ENCODE data around the gene KIFC3.
"Not testable (repeated sequence)": the region's sequence is repeated elsewhere in the genome, so short reads cannot be mapped to it uniquely, and the experiment has no call there.

Gene KIFC3

DNA sequence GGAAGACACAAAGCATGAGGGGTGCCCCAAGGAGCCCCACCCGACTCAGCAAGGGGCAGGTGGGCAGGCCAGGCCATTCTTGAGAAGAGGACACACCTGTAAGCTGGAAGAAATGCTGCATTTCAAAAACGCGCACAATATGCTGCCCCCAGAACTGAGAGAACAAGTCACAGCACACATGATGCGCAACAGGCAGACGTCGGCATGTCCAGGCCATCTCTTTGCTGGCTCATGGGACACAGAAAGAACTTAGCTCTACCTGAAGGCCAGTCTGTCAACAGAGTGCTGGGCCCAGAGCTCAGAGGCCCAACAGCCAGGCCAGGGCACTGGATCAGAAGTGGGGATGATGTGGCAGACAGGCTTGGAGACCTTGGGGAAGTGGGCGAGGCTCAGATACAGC lies 18.0 kb downstream of the KIFC3 start:
- 96 to 100% methylated on average over 7 of the region's 7 CpGs for WGBS, 2 experiments (ENCODE audit: insufficient coverage in 2 of 2)
- peaks cover 80% of the 10 kb centered on the region for H3K36me3 ChIP-seq (ENCODE audit: control insufficient read depth, insufficient read depth, low read length)
- no peaks in the 10 kb centered on the region for H3K4me1 ChIP-seq (ENCODE audit: control insufficient read depth, insufficient read depth, low read length, poor library complexity, severe bottlenecking)
- H3K4me3 ChIP-seq (ENCODE audit: extremely low read depth, insufficient read depth, low read length, poor library complexity, severe bottlenecking) = no peak overlapping the region
- H3K9me3 ChIP-seq (ENCODE audit: control insufficient read depth, low read length) = no peaks in the 10 kb centered on the region
- H3K27ac ChIP-seq (ENCODE audit: low read depth, low read length, severe bottlenecking) = no peak overlapping the region

DNA sequence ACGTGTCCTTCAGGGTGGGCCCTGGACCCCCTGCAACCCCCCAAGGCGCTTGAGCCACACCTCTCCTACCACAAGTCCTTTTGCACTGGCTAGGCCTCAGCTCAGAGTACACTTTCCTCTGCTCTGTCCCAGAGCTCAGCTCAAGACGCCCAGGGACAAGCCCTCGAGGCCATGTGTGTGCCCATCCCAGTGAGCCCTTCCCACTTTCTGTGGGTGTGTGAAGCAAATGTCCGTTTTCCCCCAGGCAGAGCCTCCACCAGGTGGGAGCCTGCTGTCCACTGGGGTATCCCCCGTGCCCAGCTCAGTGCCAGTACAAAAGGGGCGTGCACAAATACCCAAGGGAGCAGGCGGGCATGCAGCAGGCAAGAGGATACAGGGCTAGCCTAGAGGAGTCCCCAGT lies 18.4 kb downstream of the KIFC3 start:
- 94 to 95% methylated on average over 6 to 8 of the region's 8 CpGs for WGBS, 2 experiments (ENCODE audit: insufficient coverage in 2 of 2)
- H3K9me3 ChIP-seq (ENCODE audit: control insufficient read depth, low read length) = no peaks in the 10 kb centered on the region

DNA sequence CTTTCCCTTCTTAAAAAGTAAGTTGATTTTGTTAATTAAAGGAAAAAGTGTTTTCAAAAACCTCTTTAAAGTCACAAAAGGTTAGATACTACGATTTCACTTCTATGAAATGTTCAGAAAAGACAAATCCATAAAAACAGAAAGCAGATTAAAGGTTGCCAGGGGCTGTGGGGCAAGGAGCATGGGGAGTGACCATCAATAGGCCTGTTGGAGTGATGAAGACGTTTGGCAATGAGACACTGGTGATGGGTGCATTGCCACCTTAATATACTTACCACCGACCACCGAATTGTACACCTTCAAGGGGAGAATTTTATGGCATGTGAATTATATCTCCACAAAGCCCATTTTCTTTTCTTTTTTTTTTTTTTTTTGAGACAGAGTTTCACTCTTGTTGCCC lies 19.2 kb downstream of the KIFC3 start:
- WGBS, 2 experiments (ENCODE audit: insufficient coverage in 2 of 2) = no CpG with 5 or more reads among the region's 4 CpGs
- Histone ChIP-seq H3K4me1 (ENCODE audit: control insufficient read depth, insufficient read depth, low read length, poor library complexity, severe bottlenecking) (no peaks in the 10 kb centered on the region), H3K9me3 (ENCODE audit: control insufficient read depth, low read length) (no peaks in the 10 kb centered on the region), H3K36me3 (ENCODE audit: control insufficient read depth, insufficient read depth, low read length) (peaks cover 80% of the 10 kb centered on the region), H3K27ac (ENCODE audit: low read depth, low read length, severe bottlenecking) (no peak overlapping the region), H3K4me3 (ENCODE audit: extremely low read depth, insufficient read depth, low read length, poor library complexity, severe bottlenecking) (no peak overlapping the region)

More for the DNA sequence above, 18.4 kb downstream of the KIFC3 start:
- H3K4me3 ChIP-seq (ENCODE audit: extremely low read depth, insufficient read depth, low read length, poor library complexity, severe bottlenecking) = no peak overlapping the region
- H3K4me1 ChIP-seq (ENCODE audit: control insufficient read depth, insufficient read depth, low read length, poor library complexity, severe bottlenecking) = no peaks in the 10 kb centered on the region
- no peak overlapping the region for H3K27ac ChIP-seq (ENCODE audit: low read depth, low read length, severe bottlenecking)
- H3K36me3 ChIP-seq (ENCODE audit: control insufficient read depth, insufficient read depth, low read length) = peaks cover 80% of the 10 kb centered on the region

DNA sequence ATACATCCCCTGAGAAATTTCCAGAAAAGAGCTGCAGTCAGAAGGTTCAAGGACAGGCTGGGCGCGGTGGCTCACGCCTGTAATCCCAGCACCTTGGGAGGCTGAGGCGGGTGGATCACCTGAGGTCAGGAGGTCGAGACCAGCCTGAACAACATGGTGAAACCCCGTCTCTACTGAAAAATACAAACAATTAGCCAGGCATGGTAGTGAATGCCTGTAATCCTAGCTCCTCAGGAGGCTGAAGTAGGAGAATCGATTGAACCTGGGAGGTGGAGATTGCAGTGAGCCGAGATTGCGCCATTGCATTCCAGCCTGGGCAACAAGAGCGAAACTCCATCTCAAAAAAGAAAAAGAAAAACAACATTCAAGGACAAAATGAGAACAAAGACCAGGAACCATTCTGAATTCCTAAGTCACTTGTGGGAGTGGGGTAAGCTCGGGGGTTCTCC lies 19.7 kb downstream of the KIFC3 start:
- H3K4me3 ChIP-seq (ENCODE audit: extremely low read depth, insufficient read depth, low read length, poor library complexity, severe bottlenecking); H3K9me3 ChIP-seq (ENCODE audit: control insufficient read depth, low read length); H3K27ac ChIP-seq (ENCODE audit: low read depth, low read length, severe bottlenecking); H3K4me1 ChIP-seq (ENCODE audit: control insufficient read depth, insufficient read depth, low read length, poor library complexity, severe bottlenecking): not testable (repeated sequence)
- 86 to 100% methylated on average over 4 to 5 of the region's 11 CpGs for WGBS, 2 experiments (ENCODE audit: insufficient coverage in 2 of 2)
- H3K36me3 ChIP-seq (ENCODE audit: control insufficient read depth, insufficient read depth, low read length) = peaks cover 77% of the 10 kb centered on the region

DNA sequence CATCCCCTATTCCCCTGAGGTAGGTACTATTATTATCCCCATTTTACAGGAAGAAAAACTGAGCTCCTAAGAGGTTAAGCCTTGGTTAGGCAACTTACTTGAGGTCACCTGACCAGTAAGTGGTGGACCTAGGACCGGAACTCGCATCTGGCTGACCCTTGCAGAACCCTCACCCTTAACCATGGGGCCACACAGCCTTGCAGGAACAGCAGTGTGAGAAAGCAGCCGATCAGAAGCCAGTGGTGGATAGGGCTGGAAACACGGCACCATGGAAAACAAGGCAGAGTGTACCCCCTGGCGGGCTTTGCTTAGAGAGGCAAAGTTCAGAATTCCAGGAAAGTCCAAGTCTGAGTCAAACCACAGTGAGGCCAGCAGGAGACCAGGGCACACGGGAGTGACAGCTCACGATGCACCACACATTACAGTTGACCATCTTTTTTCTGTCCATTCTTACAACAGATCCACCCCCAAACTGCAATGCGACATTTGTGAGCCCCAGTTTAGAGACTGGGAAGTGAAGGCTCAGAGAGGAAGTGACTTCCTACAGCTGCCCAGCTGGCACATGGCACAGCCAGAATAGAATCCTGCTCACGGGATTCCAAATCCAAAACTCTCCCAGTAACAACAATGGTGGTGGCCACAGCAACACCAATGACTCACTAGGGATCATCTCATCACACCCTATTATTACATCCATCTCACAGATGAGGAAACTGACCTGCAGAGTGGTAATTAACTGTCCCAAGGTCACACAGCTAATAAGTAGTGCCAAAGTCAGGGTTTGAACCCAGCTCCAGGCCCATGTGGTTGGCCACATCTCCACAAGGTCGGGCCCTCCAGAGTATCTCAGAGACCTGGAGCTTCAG lies 20.3 kb downstream of the KIFC3 start:
- no peak overlapping the region for H3K4me3 ChIP-seq (ENCODE audit: extremely low read depth, insufficient read depth, low read length, poor library complexity, severe bottlenecking)
- no peaks in the 10 kb centered on the region for H3K4me1 ChIP-seq (ENCODE audit: control insufficient read depth, insufficient read depth, low read length, poor library complexity, severe bottlenecking)
- H3K27ac ChIP-seq (ENCODE audit: low read depth, low read length, severe bottlenecking) = no peak overlapping the region
- no peaks in the 10 kb centered on the region for H3K9me3 ChIP-seq (ENCODE audit: control insufficient read depth, low read length)
- 90 to 95% methylated on average over 8 of the region's 10 CpGs for WGBS, 2 experiments (ENCODE audit: insufficient coverage in 2 of 2)
- peaks cover 75% of the 10 kb centered on the region for H3K36me3 ChIP-seq (ENCODE audit: control insufficient read depth, insufficient read depth, low read length)

DNA sequence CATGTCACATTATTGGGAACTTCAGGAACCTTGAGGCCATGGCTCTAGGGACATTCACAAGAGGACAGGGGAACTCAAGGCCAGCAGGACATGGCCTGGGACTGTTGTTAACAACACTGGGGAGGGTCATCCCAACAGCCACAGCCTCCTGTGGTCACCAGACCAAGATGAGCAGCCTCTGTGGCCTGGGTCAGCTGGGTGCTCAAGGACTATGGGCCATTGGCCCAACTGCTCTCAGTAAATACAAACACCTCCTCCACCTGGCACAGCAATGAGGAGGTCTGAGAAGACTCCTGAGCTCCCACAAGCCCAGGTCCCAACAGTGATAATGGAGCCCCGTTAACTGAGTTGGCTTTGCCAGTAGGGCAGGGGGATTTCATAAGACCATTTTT lies 20.9 kb downstream of the KIFC3 start:
- H3K4me1 ChIP-seq (ENCODE audit: control insufficient read depth, insufficient read depth, low read length, poor library complexity, severe bottlenecking) = no peaks in the 10 kb centered on the region
- peaks cover 76% of the 10 kb centered on the region for H3K36me3 ChIP-seq (ENCODE audit: control insufficient read depth, insufficient read depth, low read length)
- H3K27ac ChIP-seq (ENCODE audit: low read depth, low read length, severe bottlenecking) = no peak overlapping the region
- 100% methylated on average over 1 of the region's 1 CpG; no CpG with 5 or more reads in 1 of the 2 experiments for WGBS, 2 experiments (ENCODE audit: insufficient coverage in 2 of 2)
- no peak overlapping the region for H3K4me3 ChIP-seq (ENCODE audit: extremely low read depth, insufficient read depth, low read length, poor library complexity, severe bottlenecking)
- H3K9me3 ChIP-seq (ENCODE audit: control insufficient read depth, low read length) = no peaks in the 10 kb centered on the region

DNA sequence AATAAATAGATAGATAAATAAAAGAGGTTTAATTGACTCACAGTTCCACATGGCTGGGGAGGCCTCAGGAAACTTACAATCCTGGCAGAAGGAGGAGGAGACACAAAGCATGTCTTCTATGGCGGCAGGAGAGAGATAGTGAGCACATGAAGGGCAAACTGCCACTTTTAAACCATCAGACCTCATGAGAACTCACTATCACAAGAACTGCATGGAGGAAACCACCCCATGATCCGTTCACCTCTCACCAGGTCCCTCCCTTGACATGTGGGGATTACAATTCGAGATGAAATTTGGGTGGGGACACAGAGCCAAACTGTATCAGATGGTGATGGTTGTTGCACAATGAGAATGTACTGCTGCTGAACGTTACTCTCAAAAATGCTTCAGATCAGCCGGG lies 22.5 kb downstream of the KIFC3 start:
- 100% methylated on average over 4 of the region's 5 CpGs; no CpG with 5 or more reads in 1 of the 2 experiments for WGBS, 2 experiments (ENCODE audit: insufficient coverage in 2 of 2)
- not testable (repeated sequence) for H3K27ac ChIP-seq (ENCODE audit: low read depth, low read length, severe bottlenecking)

DNA sequence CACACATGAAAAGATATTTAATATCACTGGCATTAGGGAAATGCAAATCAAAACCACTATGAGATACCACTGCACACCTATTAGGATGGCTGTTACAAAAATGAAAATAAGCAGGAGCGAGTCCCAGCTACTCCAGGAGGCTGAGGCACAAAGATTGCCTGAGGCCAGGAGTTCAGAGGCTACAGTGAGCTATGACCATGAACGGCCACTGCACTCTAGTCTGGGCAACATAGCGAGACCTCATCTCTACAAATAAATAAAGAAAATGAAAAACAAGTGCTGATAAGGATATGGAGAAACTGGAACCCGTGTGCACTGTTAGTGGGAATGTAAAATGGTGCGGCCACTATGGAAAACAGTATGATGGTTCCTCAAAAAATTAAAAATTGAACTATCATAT lies 23.6 kb downstream of the KIFC3 start:
- no peaks in the 10 kb centered on the region for H3K9me3 ChIP-seq (ENCODE audit: control insufficient read depth, low read length)
- H3K4me3 ChIP-seq (ENCODE audit: extremely low read depth, insufficient read depth, low read length, poor library complexity, severe bottlenecking) = no peak overlapping the region
- peaks cover 64% of the 10 kb centered on the region for H3K36me3 ChIP-seq (ENCODE audit: control insufficient read depth, insufficient read depth, low read length)
- WGBS, 2 experiments (ENCODE audit: insufficient coverage in 2 of 2) = 100% methylated on average over 1 of the region's 5 CpGs
- peaks cover 17% of the 10 kb centered on the region for H3K4me1 ChIP-seq (ENCODE audit: control insufficient read depth, insufficient read depth, low read length, poor library complexity, severe bottlenecking)
- no peak overlapping the region for H3K27ac ChIP-seq (ENCODE audit: low read depth, low read length, severe bottlenecking)

More for the DNA sequence above, 22.5 kb downstream of the KIFC3 start:
- H3K36me3 ChIP-seq (ENCODE audit: control insufficient read depth, insufficient read depth, low read length) = peaks cover 68% of the 10 kb centered on the region
- peaks cover 11% of the 10 kb centered on the region for H3K4me1 ChIP-seq (ENCODE audit: control insufficient read depth, insufficient read depth, low read length, poor library complexity, severe bottlenecking)
- H3K4me3 ChIP-seq (ENCODE audit: extremely low read depth, insufficient read depth, low read length, poor library complexity, severe bottlenecking); H3K9me3 ChIP-seq (ENCODE audit: control insufficient read depth, low read length): not testable (repeated sequence)

DNA sequence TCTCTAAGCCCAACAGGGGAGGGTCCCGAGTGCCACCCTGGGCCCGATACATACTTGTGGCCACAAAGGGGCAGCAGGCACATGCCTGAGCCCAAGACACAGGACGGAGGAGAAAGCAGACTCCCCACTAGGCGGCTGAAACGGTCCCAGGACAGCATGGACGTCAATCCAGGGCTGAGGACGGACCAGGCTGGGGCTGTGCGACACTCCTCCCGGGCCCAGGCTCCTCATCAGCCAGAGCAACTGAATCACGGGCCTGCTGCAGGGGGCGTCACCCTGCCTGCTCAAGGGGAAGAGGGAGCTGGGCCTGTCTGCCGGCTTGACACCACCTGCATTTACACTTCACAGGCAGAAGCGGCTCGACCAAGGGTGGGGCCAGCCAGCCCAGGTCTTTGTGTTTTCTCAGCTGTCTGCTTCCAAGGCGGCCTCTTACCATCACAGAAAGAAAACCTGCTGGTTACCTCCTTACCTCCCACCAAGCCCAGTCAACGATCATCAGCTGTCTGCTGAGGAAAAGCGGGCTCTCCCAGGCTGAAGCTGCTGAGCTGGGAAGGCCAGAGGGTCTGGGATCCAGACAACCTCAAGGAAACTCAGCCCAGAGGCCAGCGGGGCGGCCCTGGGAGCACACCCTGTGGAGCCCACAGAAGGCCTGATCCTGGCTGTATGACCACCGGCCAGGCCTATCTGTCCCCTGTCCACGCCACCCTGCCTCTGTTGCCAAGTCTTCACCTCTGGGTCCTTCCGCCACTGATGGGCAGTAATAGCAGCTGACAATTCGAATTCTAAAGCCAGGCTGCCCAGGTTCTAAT lies 26.4 kb downstream of the KIFC3 start:
- Histone ChIP-seq H3K4me3 (ENCODE audit: extremely low read depth, insufficient read depth, low read length, poor library complexity, severe bottlenecking) (no peak overlapping the region), H3K36me3 (ENCODE audit: control insufficient read depth, insufficient read depth, low read length) (peaks cover 56% of the 10 kb centered on the region), H3K27ac (ENCODE audit: low read depth, low read length, severe bottlenecking) (no peak overlapping the region), H3K4me1 (ENCODE audit: control insufficient read depth, insufficient read depth, low read length, poor library complexity, severe bottlenecking) (peaks cover 19% of the 10 kb centered on the region), H3K9me3 (ENCODE audit: control insufficient read depth, low read length) (no peaks in the 10 kb centered on the region)
- 29% methylated on average over 19 to 20 of the region's 23 CpGs for WGBS, 2 experiments (ENCODE audit: insufficient coverage in 2 of 2)

DNA sequence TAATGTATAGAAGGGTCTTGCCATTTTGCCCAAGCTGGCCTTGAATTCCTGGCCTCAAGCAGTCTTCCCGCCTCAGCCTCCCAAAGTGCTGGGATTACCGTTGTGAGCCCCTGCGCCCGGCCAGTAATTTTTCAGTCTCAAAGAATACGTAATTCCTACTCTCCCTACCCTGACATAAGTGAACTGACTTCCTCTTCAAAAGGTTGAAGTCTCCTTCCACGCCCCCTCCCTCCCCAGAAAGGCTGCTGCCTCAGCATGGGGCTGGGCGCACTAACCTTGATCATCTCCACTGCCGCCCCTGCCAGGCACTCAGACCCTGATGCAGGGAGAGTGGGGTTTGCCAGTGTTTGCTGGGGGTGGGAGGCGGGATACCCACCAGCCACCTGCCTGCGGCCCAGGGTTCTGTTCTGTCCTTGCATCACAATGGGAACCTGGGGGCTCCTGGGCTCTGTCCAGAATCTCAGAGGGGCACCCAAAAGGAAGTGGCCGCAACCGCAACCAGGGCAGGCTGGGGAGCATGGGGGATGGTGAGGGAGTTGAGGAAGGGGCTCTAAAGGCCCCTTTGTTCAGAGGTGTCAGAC lies 27.5 kb downstream of the KIFC3 start:
- no peaks in the 10 kb centered on the region for H3K9me3 ChIP-seq (ENCODE audit: control insufficient read depth, low read length)
- peaks cover 64% of the 10 kb centered on the region for H3K36me3 ChIP-seq (ENCODE audit: control insufficient read depth, insufficient read depth, low read length)
- H3K4me3 ChIP-seq (ENCODE audit: extremely low read depth, insufficient read depth, low read length, poor library complexity, severe bottlenecking) = no peak overlapping the region
- peaks cover 19% of the 10 kb centered on the region for H3K4me1 ChIP-seq (ENCODE audit: control insufficient read depth, insufficient read depth, low read length, poor library complexity, severe bottlenecking)
- H3K27ac ChIP-seq (ENCODE audit: low read depth, low read length, severe bottlenecking) = no peak overlapping the region
- WGBS, 2 experiments (ENCODE audit: insufficient coverage in 2 of 2) = 77 to 79% methylated on average over 7 to 9 of the region's 12 CpGs

Data from mesodermal cell (in vitro differentiated cells).